Duodenal mucosa (tissue), 2 donors: Measurements from ENCODE around the gene WDR70.
"Not testable (repeated sequence)": the region's sequence is repeated elsewhere in the genome, so short reads cannot be mapped to it uniquely, and the experiment has no call there.

Experiments
- H3K27ac ChIP-seq: one replicate; pipeline ENCODE4 v1.7.0; 2013; ENCODE audit warnings: low read depth, low read length
- H3K27me3 ChIP-seq, 2 donors: one replicate each; pipeline ENCODE4 v1.7.0; 2013; ENCODE audit warnings: low read length in 2 of 2, control low read depth in 1 of 2; ENCODE audit not compliant: insufficient read depth in 2 of 2, control insufficient read depth in 1 of 2
- H3K36me3 ChIP-seq, 2 donors: one replicate each; pipeline ENCODE4 v1.7.0; 2013; ENCODE audit warnings: low read length in 2 of 2, control low read depth in 1 of 2; ENCODE audit not compliant: insufficient read depth in 2 of 2, control insufficient read depth in 1 of 2
- H3K4me1 ChIP-seq, 2 donors: one replicate each; pipeline ENCODE4 v1.7.0; 2013; ENCODE audit warnings: low read length in 2 of 2, control low read depth in 1 of 2; ENCODE audit not compliant: insufficient read depth in 2 of 2, control insufficient read depth in 1 of 2
- H3K4me3 ChIP-seq, 2 donors: one replicate each; pipeline ENCODE4 v1.7.0; 2013; ENCODE audit warnings: low read length in 2 of 2, low read depth in 1 of 2
- H3K9ac ChIP-seq, 2 donors: one replicate each; pipeline ENCODE4 v1.7.0; 2013; ENCODE audit warnings: low read length in 2 of 2, low read depth in 1 of 2
- H3K9me3 ChIP-seq, 2 donors: one replicate each; pipeline ENCODE4 v1.7.0; 2013; ENCODE audit warnings: low read length in 2 of 2, control low read depth in 1 of 2; ENCODE audit not compliant: control insufficient read depth in 1 of 2

WDR70 gene

GRCh38 chr5:37685816-37686215 lies 306.7 kb downstream of the WDR70 start:
- peaks cover 0 to 6% of the 10 kb centered on the region in 2 donors for H3K9me3 ChIP-seq
- H3K27me3 ChIP-seq = no peaks in the 10 kb centered on the region
- no peaks in the 10 kb centered on the region for H3K36me3 ChIP-seq
- H3K4me1 ChIP-seq = no peaks in the 10 kb centered on the region
- no peak overlapping the region for H3K4me3 ChIP-seq
- H3K27ac ChIP-seq = no peak overlapping the region
- no peak overlapping the region for H3K9ac ChIP-seq

- not testable (repeated sequence) for H3K27ac ChIP-seq, H3K9me3 ChIP-seq, H3K9ac ChIP-seq, H3K36me3 ChIP-seq, H3K27me3 ChIP-seq, H3K4me3 ChIP-seq, H3K4me1 ChIP-seq
Observed at GRCh38 chr5:37688925-37689324, 309.8 kb downstream of the WDR70 start.

- H3K36me3 ChIP-seq, H3K9ac ChIP-seq, H3K27me3 ChIP-seq, H3K4me3 ChIP-seq, H3K27ac ChIP-seq, H3K4me1 ChIP-seq, H3K9me3 ChIP-seq: not testable (repeated sequence)
Observed at GRCh38 chr5:37694333-37694732, 315.2 kb downstream of the WDR70 start.

GRCh38 chr5:37694867-37695266 lies 315.7 kb downstream of the WDR70 start:
- Histone ChIP-seq H3K4me3 (no peak overlapping the region), H3K9ac (no peak overlapping the region), H3K27ac (no peak overlapping the region), H3K4me1 (no peaks in the 10 kb centered on the region), H3K9me3 (peaks cover 5 to 7% of the 10 kb centered on the region in 2 donors), H3K27me3 (no peaks in the 10 kb centered on the region), H3K36me3 (peaks cover 0 to 4% of the 10 kb centered on the region in 2 donors)

GRCh38 chr5:37695647-37696046 lies 316.5 kb downstream of the WDR70 start:
- H3K4me1 ChIP-seq = no peaks in the 10 kb centered on the region

GRCh38 chr5:37696190-37697021 lies 317.3 kb downstream of the WDR70 start:
- Histone ChIP-seq H3K4me1 (no peaks in the 10 kb centered on the region), H3K27me3 (no peaks in the 10 kb centered on the region), H3K27ac (no peak overlapping the region), H3K9ac (no peak overlapping the region), H3K4me3 (no peak overlapping the region), H3K36me3 (peaks cover 2 to 4% of the 10 kb centered on the region in 2 donors), H3K9me3 (peaks cover 5 to 7% of the 10 kb centered on the region in 2 donors)

More at GRCh38 chr5:37695647-37696046, 316.5 kb downstream of the WDR70 start:
- H3K27ac ChIP-seq = no peak overlapping the region
- peaks cover 5 to 7% of the 10 kb centered on the region in 2 donors for H3K9me3 ChIP-seq
- H3K4me3 ChIP-seq = no peak overlapping the region
- H3K9ac ChIP-seq = no peak overlapping the region
- H3K36me3 ChIP-seq = peaks cover 2 to 4% of the 10 kb centered on the region in 2 donors
- no peaks in the 10 kb centered on the region for H3K27me3 ChIP-seq

GRCh38 chr5:37701868-37702267 lies 322.8 kb downstream of the WDR70 start:
- H3K27ac ChIP-seq = no peak overlapping the region
- H3K36me3 ChIP-seq = peaks cover 2 to 4% of the 10 kb centered on the region in 2 donors
- H3K27me3 ChIP-seq = no peaks in the 10 kb centered on the region
- no peak overlapping the region for H3K9ac ChIP-seq
- no peak overlapping the region for H3K4me3 ChIP-seq
- no peaks in the 10 kb centered on the region for H3K9me3 ChIP-seq
- H3K4me1 ChIP-seq = no peaks in the 10 kb centered on the region

- Histone ChIP-seq H3K4me1 (no peaks in the 10 kb centered on the region), H3K9me3 (no peaks in the 10 kb centered on the region), H3K36me3 (peaks cover 0 to 2% of the 10 kb centered on the region in 2 donors), H3K27me3 (no peaks in the 10 kb centered on the region), H3K27ac (no peak overlapping the region), H3K4me3 (no peak overlapping the region), H3K9ac (no peak overlapping the region)
Observed at GRCh38 chr5:37703841-37704241, 324.7 kb downstream of the WDR70 start.

GRCh38 chr5:37704406-37704805 lies 325.3 kb downstream of the WDR70 start:
- Histone ChIP-seq H3K9me3 (no peaks in the 10 kb centered on the region), H3K9ac (no peak overlapping the region), H3K4me1 (no peaks in the 10 kb centered on the region), H3K36me3 (peaks cover 0 to 2% of the 10 kb centered on the region in 2 donors), H3K4me3 (no peak overlapping the region), H3K27ac (no peak overlapping the region), H3K27me3 (no peaks in the 10 kb centered on the region)

GRCh38 chr5:37709020-37709419 lies 329.9 kb downstream of the WDR70 start:
- Histone ChIP-seq H3K4me3 (no peak overlapping the region), H3K27me3 (no peaks in the 10 kb centered on the region), H3K9me3 (no peaks in the 10 kb centered on the region), H3K9ac (no peak overlapping the region), H3K27ac (no peak overlapping the region), H3K4me1 (no peaks in the 10 kb centered on the region), H3K36me3 (no peaks in the 10 kb centered on the region)
